ENCODE data around the gene PTCD2.
A peak's percentile ranks its signal among the peaks of the same experiment; 100 is the strongest.

Gene PTCD2

GRCh38 chr5:72298711-72299110 lies 21.5 kb upstream of the PTCD2 start:
- no peak for DNase-seq

GRCh38 chr5:72300590-72301339 lies 19.4 kb upstream of the PTCD2 start:
- no peak for DNase-seq

GRCh38 chr5:72301557-72301956 lies 18.6 kb upstream of the PTCD2 start:
- no peak for DNase-seq

GRCh38 chr5:72302171-72302570 lies 18.0 kb upstream of the PTCD2 start:
- no peak for DNase-seq

GRCh38 chr5:72305194-72306142 lies 14.7 kb upstream of the PTCD2 start:
- no peak for DNase-seq

GRCh38 chr5:72307573-72307967 lies 12.6 kb upstream of the PTCD2 start:
- no peak for DNase-seq

- DNase-seq = peak; percentile 98
Measured at GRCh38 chr5:72307968-72308852, 12.0 kb upstream of the PTCD2 start.

GRCh38 chr5:72308853-72309191 lies 11.4 kb upstream of the PTCD2 start:
- no peak for DNase-seq

GRCh38 chr5:72313141-72313540 lies 7.0 kb upstream of the PTCD2 start:
- DNase-seq = no peak

GRCh38 chr5:72314571-72315172 lies 5.5 kb upstream of the PTCD2 start:
- DNase-seq = no peak

- peak; percentile 47 for DNase-seq
Measured at GRCh38 chr5:72319435-72319975, 668 bp upstream of the PTCD2 start.

- DNase-seq = no peak
Measured at GRCh38 chr5:72324189-72324825, 4.1 kb downstream of the PTCD2 start.

GRCh38 chr5:72325566-72326305 lies 5.6 kb downstream of the PTCD2 start:
- DNase-seq = no peak

GRCh38 chr5:72326306-72326649 lies 6.1 kb downstream of the PTCD2 start:
- DNase-seq = no peak

- no peak for DNase-seq
Measured at GRCh38 chr5:72328172-72328571, 8.0 kb downstream of the PTCD2 start.

GRCh38 chr5:72330712-72331111 lies 10.5 kb downstream of the PTCD2 start:
- DNase-seq = no peak

- no peak for DNase-seq
Measured at GRCh38 chr5:72337159-72337558, 17.0 kb downstream of the PTCD2 start.

GRCh38 chr5:72338689-72339209 lies 18.6 kb downstream of the PTCD2 start:
- DNase-seq = no peak

- no peak for DNase-seq
Measured at GRCh38 chr5:72346398-72346797, 26.2 kb downstream of the PTCD2 start.

GRCh38 chr5:72347801-72348308 lies 27.7 kb downstream of the PTCD2 start:
- DNase-seq = peak; percentile 60

GRCh38 chr5:72351376-72351775 lies 31.2 kb downstream of the PTCD2 start:
- no peak for DNase-seq
